A549 (cell line): ENCODE data around the gene SPECC1. TPM values are rescaled to one million over a fixed set of nuclear protein-coding genes. Genes with fewer than 3 reads are reported as not detected.

Experiments used
- ATAC-seq, 2 experiments: fragments of 200-7000 bp in 1 of 2; fragments of >200 bp in 1 of 2; cut with Nextera tagmentation in 1 of 2; cut with Tn5 transposase in 1 of 2; 3 replicates each; pipeline versions ENCODE4 v1.8.0 to v1.9.1; 2018 to 2020; ENCODE audit warnings: mild to moderate bottlenecking in 1 of 2, moderate library complexity in 1 of 2
- CTCF ChIA-PET: fragments of 300-600 bp; sonication (Branson Sonifier 250); formaldehyde crosslinking; extraction: SDS; loops from one replicate; lab custom pipeline; 2021; ENCODE audit warnings: antibody characterized with exemption, inconsistent platforms; lab: Yijun Ruan, JAX
- POLR2A ChIA-PET: fragments of 350-600 bp; formaldehyde crosslinking; extraction: SDS; loops from one replicate; lab custom pipeline; 2021; ENCODE audit warnings: antibody characterized with exemption, inconsistent platforms; lab: Yijun Ruan, JAX
- DNase-seq, 2 experiments: peaks; one replicate each; pipeline versions ENCODE4 v3.0.0 to v3.0.0-alpha.2; 2011 to 2016; ENCODE audit warnings: low read depth in 1 of 2, low spot score in 1 of 2
- FAIRE-seq: peaks from 2 replicates; lab custom pipeline; 2011; peaks lifted over from hg19 to GRCh38; lab: Jason Lieb, UNC
- H3K27ac ChIP-seq, 2 experiments: fragments of >200 bp; sonication (Bioruptor Twin); formaldehyde crosslinking; 3 replicates each; pipeline ENCODE4 v1.5.1; 2016 to 2017
- H3K4me1 ChIP-seq: fragments of >200 bp; sonication (Bioruptor Twin); formaldehyde crosslinking; 3 replicates; pipeline ENCODE4 v1.6.1; 2016
- H3K4me2 ChIP-seq: fragments of >200 bp; sonication (Bioruptor Twin); formaldehyde crosslinking; 3 replicates; pipeline ENCODE4 v1.6.1; 2016
- H3K4me3 ChIP-seq: fragments of >200 bp; sonication (Bioruptor Twin); formaldehyde crosslinking; 3 replicates; pipeline ENCODE4 v1.5.1; 2016
- H3K9me3 ChIP-seq: fragments of >200 bp; sonication (Bioruptor Twin); formaldehyde crosslinking; 3 replicates; pipeline ENCODE4 v1.6.1; 2016
- CBX8 ChIP-seq: fragments of 200-600 bp; sonication (generic); IDR thresholded peaks from 2 replicates; pipeline ENCODE4 v1.6.1; 2016
- CEBPB ChIP-seq, 2 experiments: fragments of >200 bp in 1 of 2; sonication (Bioruptor Twin) in 1 of 2; formaldehyde crosslinking in 1 of 2; IDR thresholded peaks; 2 replicates each; pipeline ENCODE4 v1.6.1; 2012 to 2016
- CHD4 ChIP-seq: fragments of 200-600 bp; sonication (generic); IDR thresholded peaks from 2 replicates; pipeline ENCODE4 v1.6.1; 2016; ENCODE audit warnings: antibody characterized with exemption, mild to moderate bottlenecking, borderline replicate concordance
- HMGXB4 ChIP-seq: fragments of 250-450 bp; sonication (Bioruptor Pico); IDR thresholded peaks from 2 replicates; pipeline ENCODE4 v1.5.0; 2021; ENCODE audit warnings: mild to moderate bottlenecking, moderate library complexity, borderline replicate concordance
- HOXA7 ChIP-seq: fragments of 250-450 bp; sonication (Bioruptor Pico); IDR thresholded peaks from 2 replicates; pipeline ENCODE4 v1.5.0; 2020; ENCODE audit warnings: mild to moderate bottlenecking, moderate library complexity
- HOXB5 ChIP-seq: fragments of 250-450 bp; sonication (Bioruptor Pico); IDR thresholded peaks from 2 replicates; pipeline ENCODE4 v1.5.0; 2020; ENCODE audit warnings: mild to moderate bottlenecking, moderate library complexity
- JUN ChIP-seq, 2 experiments: fragments of >200 bp; sonication (Bioruptor Twin); formaldehyde crosslinking; IDR thresholded peaks; 2 replicates in 1 of 2; 3 replicates in 1 of 2; pipeline ENCODE4 v1.6.1; 2016 to 2017
- MYC ChIP-seq: IDR thresholded peaks from 2 replicates; pipeline ENCODE4 v1.6.1; 2012; ENCODE audit warnings: mild to moderate bottlenecking, inconsistent platforms, low read length, improper control_type of control experiment, borderline replicate concordance
- NFE2L2 ChIP-seq: fragments of 150-350 bp; conservative IDR thresholded peaks from 2 replicates; pipeline ENCODE4 v1.6.1; 2014; ENCODE audit warnings: low read length
- NPAS2 ChIP-seq: fragments of 250-450 bp; sonication (Bioruptor Pico); IDR thresholded peaks from 2 replicates; pipeline ENCODE4 v1.8.0; 2022; ENCODE audit warnings: mild to moderate bottlenecking, moderate library complexity, borderline replicate concordance
- PHF8 ChIP-seq: fragments of 200-600 bp; sonication (generic); IDR thresholded peaks from 2 replicates; pipeline ENCODE4 v1.6.1; 2016; ENCODE audit warnings: low read depth, mild to moderate bottlenecking, antibody characterized with exemption, moderate library complexity, borderline replicate concordance
- POLR2A ChIP-seq: IDR thresholded peaks from 2 replicates; pipeline ENCODE4 v1.6.1; 2012; ENCODE audit warnings: mild to moderate bottlenecking, low read length
- RCOR1 ChIP-seq: fragments of 150-350 bp; IDR thresholded peaks from 2 replicates; pipeline ENCODE4 v1.6.1; 2014; ENCODE audit warnings: antibody characterized with exemption, low read length, low read depth
- RNF2 ChIP-seq: fragments of 200-600 bp; sonication (generic); IDR thresholded peaks from 2 replicates; pipeline ENCODE4 v1.6.1; 2016; ENCODE audit warnings: low read depth, mild to moderate bottlenecking, antibody characterized with exemption, moderate library complexity, borderline replicate concordance
- ZC3H11A ChIP-seq: fragments of 450-650 bp; IDR thresholded peaks from 2 replicates; pipeline ENCODE4 v1.6.1; 2014; ENCODE audit warnings: antibody characterized with exemption, mild to moderate bottlenecking
- ZSCAN20 ChIP-seq: fragments of 250-450 bp; sonication (Bioruptor Pico); IDR thresholded peaks from 2 replicates; pipeline ENCODE4 v1.8.0; 2022; ENCODE audit warnings: mild to moderate bottlenecking, moderate library complexity
- WGBS: methylation state at CpG from one replicate; pipeline ENCODE4 v1.1.6; 2017; ENCODE audit errors: missing lambda C conversion rate; 5-methylcytosine and 5-hydroxymethylcytosine counted together
- polyA plus RNA-seq, 4 experiments: library from polyadenylated mRNA; depleted of rRNA in 3 of 4; stranded (reverse); fragments of >200 nt; fragmentation: RNase III in 1 of 4; extraction: RNeasy Plus Mini Kit Qiagen cat#74134 plus additional on column Dnase treatment in 1 of 4; gene quantifications; 2 replicates in 3 of 4; 3 replicates in 1 of 4; pipeline ENCODE4 v1.2.3, GENCODE V29; 2011 to 2017
- TF ChIP-seq, protein P1 (sequence below): IDR thresholded peaks from 2 replicates; pipeline ENCODE4 v1.6.1; 2012; ENCODE audit warnings: low read depth, borderline replicate concordance
- TF ChIP-seq, protein P2 (sequence below): fragments of >200 bp; sonication (Bioruptor Twin); formaldehyde crosslinking; IDR thresholded peaks from 3 replicates; pipeline ENCODE4 v1.5.1; 2016

SPECC1 gene
- polyA plus RNA-seq, 2 of the 4 experiments (the other 2 are of a cell fraction) = 45.1 to 66.2 TPM

DNA sequence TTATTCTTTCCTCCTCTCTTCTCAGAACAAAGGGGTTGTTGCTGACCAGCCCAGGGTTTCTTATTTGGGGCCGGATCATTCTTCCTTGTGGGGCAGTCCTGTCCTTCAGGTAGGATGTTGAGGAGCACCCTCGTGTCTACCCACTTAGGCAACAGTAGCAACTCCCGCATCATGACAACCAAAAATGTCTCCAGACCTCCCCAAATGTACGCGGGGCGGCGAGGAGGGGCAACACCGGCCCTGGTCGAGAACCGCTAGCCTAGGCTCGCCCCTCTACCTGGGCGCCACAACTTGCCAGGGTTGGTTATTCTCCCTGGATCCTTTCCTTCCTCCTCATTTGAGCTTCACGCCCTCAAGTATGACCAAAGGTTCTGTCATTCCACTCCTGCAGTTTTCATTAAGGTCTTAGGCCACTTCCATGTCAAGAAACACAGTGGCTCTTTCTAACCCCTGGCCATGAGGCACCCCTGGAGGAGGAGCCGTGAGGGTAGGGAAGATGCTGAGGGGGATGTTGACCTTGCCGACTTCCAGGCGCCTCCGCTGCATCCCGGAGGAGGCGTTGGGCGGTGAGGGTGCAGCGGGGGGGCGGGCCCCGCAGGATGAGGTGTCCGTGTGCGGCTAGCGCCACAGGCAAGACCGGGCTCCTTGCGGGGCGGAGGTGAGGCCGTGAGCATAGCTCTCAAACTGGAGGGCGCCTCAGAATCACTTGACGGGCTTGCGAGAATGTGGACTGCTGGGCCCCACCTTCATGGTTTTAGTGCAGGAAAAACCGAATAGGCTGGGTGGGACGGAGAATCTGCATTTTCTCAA is 712 bp upstream of the SPECC1 start:
- peak; percentile 89 for FAIRE-seq
- WGBS = 38% methylated on average over 30 of the region's 35 CpGs
- ChIA-PET CTCF (interaction anchor here (0.7 to 10.8 kb wide), 40 partner anchors 8 to 313 kb away, joined by 3 to 240 read pairs (median 8); partner anchors contain the start of genes AKAP10 and ULK2), POLR2A (interaction anchor here (2.0 to 2.9 kb wide), 3 partner anchors 31 to 141 kb away, joined by 11 to 28 read pairs (median 12); partner anchors contain the start of genes AKAP10 and ULK2)
- Histone ChIP-seq H3K4me3 (peak overlapping the region; percentile 63), H3K4me2 (peak overlapping the region; percentile 91), H3K27ac (peak overlapping the region; percentile 88 to 93), H3K9me3 (no peaks in the 10 kb centered on the region), H3K4me1 (peaks cover 25% of the 10 kb centered on the region)
- peak; percentile 59 to 68 for DNase-seq
- TF ChIP-seq POLR2A (peak; percentile 37; the same call in 1 of the 2 replicates), CHD4 (no peak)
- TF ChIP-seq, protein P1, sequence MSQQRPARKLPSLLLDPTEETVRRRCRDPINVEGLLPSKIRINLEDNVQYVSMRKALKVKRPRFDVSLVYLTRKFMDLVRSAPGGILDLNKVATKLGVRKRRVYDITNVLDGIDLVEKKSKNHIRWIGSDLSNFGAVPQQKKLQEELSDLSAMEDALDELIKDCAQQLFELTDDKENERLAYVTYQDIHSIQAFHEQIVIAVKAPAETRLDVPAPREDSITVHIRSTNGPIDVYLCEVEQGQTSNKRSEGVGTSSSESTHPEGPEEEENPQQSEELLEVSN = 0 out of 2 replicates have a peak, but pooled peaks have one; percentile 15
- peak; percentile 73 to 78 for ATAC-seq

DNA sequence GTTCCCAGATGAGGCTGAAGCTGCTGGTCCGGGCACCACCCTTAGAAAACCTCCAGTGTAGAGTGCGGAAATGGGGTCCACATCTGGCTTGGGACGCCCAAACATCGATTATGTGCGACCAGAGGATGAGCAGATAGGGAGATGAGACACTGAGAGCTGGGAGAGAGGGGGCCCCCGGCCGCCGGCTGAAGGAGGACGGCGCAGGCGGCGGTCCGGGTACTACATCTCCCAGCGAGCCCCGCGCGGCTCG is 182 bp upstream of the SPECC1 start:
- DNase-seq = peak in 1 of 2 experiments; percentile 76
- 0% methylated on average over 14 of the region's 18 CpGs for WGBS
- H3K27ac ChIP-seq = peak overlapping the region; percentile 88 to 93
- ChIA-PET POLR2A (interaction anchor here (1.9 to 2.9 kb wide), 4 partner anchors 16 to 141 kb away, joined by 10 to 28 read pairs (median 12); partner anchors contain the start of genes AKAP10 and ULK2), CTCF (interaction anchor here (0.7 to 10.8 kb wide), 39 partner anchors 8 to 312 kb away, joined by 3 to 240 read pairs (median 8); partner anchors contain the start of genes AKAP10 and ULK2)
- TF ChIP-seq CEBPB (IDR thresholded peaks at IDR 0.05) (no peak), NPAS2 (CRISPR knock-in tag) (no peak), PHF8 (peak; percentile 8; the same call in 1 of the 2 replicates), ZC3H11A (no peak), CHD4 (no peak), MYC (0 out of 2 replicates have a peak, but pooled peaks have one; percentile 39), JUN (IDR thresholded peaks at IDR 0.05) (peak in 1 of 2 experiments; percentile 80; a peak in 3 of 5 replicates), NFE2L2 (no peak), HMGXB4 (CRISPR knock-in tag) (no peak; the same call in 1 of the 2 replicates), RNF2 (no peak), HOXA7 (no peak), CBX8 (no peak), ZSCAN20 (CRISPR knock-in tag) (no peak), RCOR1 (no peak), HOXB5 (CRISPR knock-in tag) (0 out of 2 replicates have a peak, but pooled peaks have one; percentile 42)
- TF ChIP-seq, protein P2, sequence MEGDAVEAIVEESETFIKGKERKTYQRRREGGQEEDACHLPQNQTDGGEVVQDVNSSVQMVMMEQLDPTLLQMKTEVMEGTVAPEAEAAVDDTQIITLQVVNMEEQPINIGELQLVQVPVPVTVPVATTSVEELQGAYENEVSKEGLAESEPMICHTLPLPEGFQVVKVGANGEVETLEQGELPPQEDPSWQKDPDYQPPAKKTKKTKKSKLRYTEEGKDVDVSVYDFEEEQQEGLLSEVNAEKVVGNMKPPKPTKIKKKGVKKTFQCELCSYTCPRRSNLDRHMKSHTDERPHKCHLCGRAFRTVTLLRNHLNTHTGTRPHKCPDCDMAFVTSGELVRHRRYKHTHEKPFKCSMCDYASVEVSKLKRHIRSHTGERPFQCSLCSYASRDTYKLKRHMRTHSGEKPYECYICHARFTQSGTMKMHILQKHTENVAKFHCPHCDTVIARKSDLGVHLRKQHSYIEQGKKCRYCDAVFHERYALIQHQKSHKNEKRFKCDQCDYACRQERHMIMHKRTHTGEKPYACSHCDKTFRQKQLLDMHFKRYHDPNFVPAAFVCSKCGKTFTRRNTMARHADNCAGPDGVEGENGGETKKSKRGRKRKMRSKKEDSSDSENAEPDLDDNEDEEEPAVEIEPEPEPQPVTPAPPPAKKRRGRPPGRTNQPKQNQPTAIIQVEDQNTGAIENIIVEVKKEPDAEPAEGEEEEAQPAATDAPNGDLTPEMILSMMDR = peak; percentile 98; the same call in 1 of the 3 replicates
- TF ChIP-seq, protein P1 = no peak
- ATAC-seq = no peak
- no peaks in the 10 kb centered on the region for H3K9me3 ChIP-seq
- H3K4me2 ChIP-seq = peak overlapping the region; percentile 91
- FAIRE-seq = no peak
- peak overlapping the region; percentile 63 for H3K4me3 ChIP-seq
- peaks cover 25% of the 10 kb centered on the region for H3K4me1 ChIP-seq
